Measurements from ENCODE around the gene USP6NL.

DNA sequence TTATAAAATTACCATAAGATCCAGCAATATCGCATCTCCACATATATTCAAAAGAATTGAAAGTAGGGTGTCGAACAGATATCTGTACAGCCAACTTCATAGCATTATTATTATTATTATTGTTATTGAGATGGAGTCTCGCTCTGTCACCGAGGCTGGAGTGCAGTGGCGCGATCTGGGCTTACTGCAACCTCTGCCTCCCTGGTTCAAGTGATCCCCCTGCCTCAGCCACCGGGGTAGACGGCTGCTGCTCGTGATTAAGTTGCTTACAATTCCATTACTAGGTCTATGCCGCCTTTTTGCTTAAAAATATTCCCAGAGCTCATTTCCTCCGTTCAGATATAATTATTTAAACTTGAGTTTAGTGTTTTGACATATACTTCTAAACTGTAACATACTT, 19.8 kb upstream of the USP6NL start:
- TF ChIP-seq CTCF (IDR thresholded peaks at IDR 0.05; ENCODE audit: low read depth, low read length): no peak
- no peak for TF ChIP-seq EZH2phosphoT487 (IDR thresholded peaks at IDR 0.05; ENCODE audit: low read depth)
